Measurements from ENCODE around the gene DAZAP1.

The DAZAP1 gene

GRCh38 chr19:1421218-1421957, 14.0 kb downstream of the DAZAP1 start:
- in situ Hi-C loops (cut with HindIII; ENCODE audit: low sequenced_read_pairs), result no loop called here
- H3K4me3 ChIP-seq (ENCODE audit: low read depth, low read length), result no peak overlapping the region
- TF ChIP-seq, protein P1, sequence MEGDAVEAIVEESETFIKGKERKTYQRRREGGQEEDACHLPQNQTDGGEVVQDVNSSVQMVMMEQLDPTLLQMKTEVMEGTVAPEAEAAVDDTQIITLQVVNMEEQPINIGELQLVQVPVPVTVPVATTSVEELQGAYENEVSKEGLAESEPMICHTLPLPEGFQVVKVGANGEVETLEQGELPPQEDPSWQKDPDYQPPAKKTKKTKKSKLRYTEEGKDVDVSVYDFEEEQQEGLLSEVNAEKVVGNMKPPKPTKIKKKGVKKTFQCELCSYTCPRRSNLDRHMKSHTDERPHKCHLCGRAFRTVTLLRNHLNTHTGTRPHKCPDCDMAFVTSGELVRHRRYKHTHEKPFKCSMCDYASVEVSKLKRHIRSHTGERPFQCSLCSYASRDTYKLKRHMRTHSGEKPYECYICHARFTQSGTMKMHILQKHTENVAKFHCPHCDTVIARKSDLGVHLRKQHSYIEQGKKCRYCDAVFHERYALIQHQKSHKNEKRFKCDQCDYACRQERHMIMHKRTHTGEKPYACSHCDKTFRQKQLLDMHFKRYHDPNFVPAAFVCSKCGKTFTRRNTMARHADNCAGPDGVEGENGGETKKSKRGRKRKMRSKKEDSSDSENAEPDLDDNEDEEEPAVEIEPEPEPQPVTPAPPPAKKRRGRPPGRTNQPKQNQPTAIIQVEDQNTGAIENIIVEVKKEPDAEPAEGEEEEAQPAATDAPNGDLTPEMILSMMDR (IDR thresholded peaks at IDR 0.05; ENCODE audit: low read depth, low read length, missing control alignments), result no peak
- DNase-seq (ENCODE audit: low read depth), result no peak

DNA sequence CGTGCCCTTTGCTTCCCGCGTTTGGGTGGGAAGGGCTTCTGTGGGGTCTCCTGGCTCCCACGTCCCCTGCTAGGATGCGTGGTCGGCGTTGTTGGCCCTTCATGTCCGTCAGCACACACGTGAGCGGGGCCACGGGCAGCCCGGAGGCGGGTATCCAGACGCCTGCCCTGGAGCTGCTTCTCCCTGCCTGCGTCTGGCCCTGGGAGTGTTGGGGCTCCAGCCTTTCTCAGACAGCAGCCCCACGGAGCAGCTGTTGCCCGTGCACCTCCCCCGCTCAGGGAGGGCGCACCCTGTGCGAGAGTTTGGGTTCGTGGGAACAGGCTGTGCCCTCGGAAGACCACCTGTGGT, 14.5 kb downstream of the DAZAP1 start:
- no peak for DNase-seq (ENCODE audit: low read depth)
- in situ Hi-C loops (cut with HindIII; ENCODE audit: low sequenced_read_pairs), result no loop called here
- TF ChIP-seq, protein P1 (IDR thresholded peaks at IDR 0.05; ENCODE audit: low read depth, low read length, missing control alignments), result no peak
- H3K4me3 ChIP-seq (ENCODE audit: low read depth, low read length), result no peak overlapping the region

DNA sequence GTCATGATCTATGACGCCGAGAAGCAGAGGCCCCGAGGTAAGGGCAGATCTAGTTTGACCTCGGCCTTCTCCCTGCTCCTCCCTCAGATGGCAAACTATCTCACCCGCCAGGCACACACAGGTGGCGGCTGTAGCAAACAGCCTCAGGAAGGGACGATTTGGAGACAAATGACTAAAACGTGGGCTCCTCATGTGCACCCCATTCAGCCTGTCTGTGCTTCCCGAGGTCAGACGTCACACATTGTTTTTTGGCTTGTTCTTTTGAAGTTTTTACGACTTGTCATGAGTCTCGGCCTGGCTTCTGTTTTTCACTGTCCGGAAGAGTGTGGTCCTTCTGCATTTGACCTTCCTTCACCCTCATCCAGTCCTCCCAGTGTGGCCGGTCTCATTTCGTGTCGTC, 15.0 kb downstream of the DAZAP1 start:
- DNase-seq (ENCODE audit: low read depth), result no peak
- in situ Hi-C loops (cut with HindIII; ENCODE audit: low sequenced_read_pairs), result no loop called here

DNA sequence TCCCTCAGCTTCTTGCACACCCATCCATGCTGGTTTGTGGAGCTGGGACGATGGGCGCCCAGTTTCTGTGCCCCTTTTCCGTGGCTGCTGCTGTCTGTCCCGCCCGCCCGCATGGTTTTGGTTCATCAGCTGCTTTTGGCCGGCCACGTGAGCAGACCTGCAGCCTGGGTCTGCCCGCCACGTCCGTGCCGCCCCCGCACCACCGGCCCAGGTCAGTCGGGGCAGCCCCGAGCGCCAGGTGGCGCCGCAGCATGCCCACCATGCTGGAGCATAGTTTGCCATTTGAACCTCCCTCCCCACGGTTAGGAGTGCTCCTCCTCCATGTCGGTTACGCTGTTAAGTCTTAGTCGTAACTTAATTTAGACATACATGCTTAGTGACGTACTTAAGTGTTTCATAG, 15.6 kb downstream of the DAZAP1 start:
- no peak overlapping the region for H3K4me3 ChIP-seq (ENCODE audit: low read depth, low read length)
- in situ Hi-C loops (cut with HindIII; ENCODE audit: low sequenced_read_pairs), result no loop called here
- no peak for DNase-seq (ENCODE audit: low read depth)
- TF ChIP-seq, protein P1 (IDR thresholded peaks at IDR 0.05; ENCODE audit: low read depth, low read length, missing control alignments), result no peak

More for the DNA sequence above, 15.0 kb downstream of the DAZAP1 start:
- TF ChIP-seq, protein P1 (IDR thresholded peaks at IDR 0.05; ENCODE audit: low read depth, low read length, missing control alignments), result no peak
- no peak overlapping the region for H3K4me3 ChIP-seq (ENCODE audit: low read depth, low read length)

GRCh38 chr19:1423436-1424191, 16.2 kb downstream of the DAZAP1 start:
- TF ChIP-seq, protein P1 (IDR thresholded peaks at IDR 0.05; ENCODE audit: low read depth, low read length, missing control alignments), result no peak
- no peak for DNase-seq (ENCODE audit: low read depth)
- in situ Hi-C loops (cut with HindIII; ENCODE audit: low sequenced_read_pairs), result no loop called here
- H3K4me3 ChIP-seq (ENCODE audit: low read depth, low read length), result no peak overlapping the region

GRCh38 chr19:1424192-1424955, 17.0 kb downstream of the DAZAP1 start:
- H3K4me3 ChIP-seq (ENCODE audit: low read depth, low read length), result no peak overlapping the region

More at GRCh38 chr19:1424192-1424955, 17.0 kb downstream of the DAZAP1 start:
- in situ Hi-C loops (cut with HindIII; ENCODE audit: low sequenced_read_pairs), result no loop called here
- TF ChIP-seq, protein P1 (IDR thresholded peaks at IDR 0.05; ENCODE audit: low read depth, low read length, missing control alignments), result no peak
- no peak for DNase-seq (ENCODE audit: low read depth)
